ENCODE results near the gene ADAM12.

Gene ADAM12

DNA sequence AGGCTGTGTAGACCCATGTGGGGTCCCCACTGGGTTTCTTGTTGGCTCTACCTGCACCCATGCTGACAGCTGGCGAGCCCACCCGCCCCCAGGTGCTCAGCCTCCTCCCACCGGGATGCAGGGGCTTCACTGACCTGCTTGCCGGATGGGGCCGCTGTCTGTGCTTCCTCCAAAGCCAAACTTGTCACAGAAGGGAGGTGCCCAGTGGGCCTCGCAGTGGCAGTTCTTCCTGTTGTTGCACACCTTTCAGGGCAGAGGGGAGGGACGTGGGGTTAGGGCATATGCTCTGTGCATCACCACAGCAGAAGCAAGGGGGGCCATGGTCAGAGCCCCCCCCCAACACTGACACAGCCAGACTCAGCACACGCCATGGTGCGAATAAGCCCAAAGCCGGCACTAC lies 345.4 kb downstream of the ADAM12 start:
- no peak for FAIRE-seq

DNA sequence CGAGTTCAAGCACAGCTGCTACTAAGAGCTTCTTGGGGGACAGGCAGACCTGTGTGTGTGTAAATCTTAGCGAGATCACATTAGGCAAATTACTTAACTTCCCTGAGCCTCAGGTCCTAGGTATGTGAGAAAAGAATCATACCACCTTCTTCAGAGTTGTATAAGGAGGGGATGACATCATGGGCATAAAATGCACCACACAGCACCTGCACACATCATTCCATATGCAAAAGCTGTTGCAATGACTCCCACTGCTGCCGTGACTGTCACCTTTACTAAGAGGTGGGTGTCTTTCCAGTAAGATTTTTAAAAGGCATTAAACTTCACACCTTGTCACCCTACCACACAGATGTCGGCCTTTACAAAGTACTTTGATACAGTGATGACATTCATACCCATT lies 345.9 kb downstream of the ADAM12 start:
- no peak for FAIRE-seq

DNA sequence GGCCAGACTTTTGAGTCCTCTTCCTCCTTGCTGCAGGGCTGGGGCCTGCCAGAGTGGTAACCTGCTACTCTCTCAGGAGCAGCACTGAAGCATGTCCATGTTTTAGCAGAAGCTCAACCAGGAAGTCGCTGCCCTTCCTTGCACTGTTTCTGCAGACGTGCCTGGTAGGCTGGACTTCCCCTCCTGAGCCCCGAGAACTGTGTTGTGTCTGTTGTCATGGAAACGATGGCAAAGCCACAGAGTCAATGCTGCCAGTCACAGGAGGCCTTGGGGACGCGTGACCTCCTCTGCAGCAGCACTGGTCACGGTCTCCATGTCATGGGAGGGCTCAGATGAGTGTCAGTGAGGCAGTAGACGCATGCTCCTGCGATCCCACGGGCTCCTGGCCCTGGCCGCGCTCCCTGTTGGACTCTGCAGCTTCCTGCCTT lies 346.5 kb downstream of the ADAM12 start:
- FAIRE-seq, result no peak

DNA sequence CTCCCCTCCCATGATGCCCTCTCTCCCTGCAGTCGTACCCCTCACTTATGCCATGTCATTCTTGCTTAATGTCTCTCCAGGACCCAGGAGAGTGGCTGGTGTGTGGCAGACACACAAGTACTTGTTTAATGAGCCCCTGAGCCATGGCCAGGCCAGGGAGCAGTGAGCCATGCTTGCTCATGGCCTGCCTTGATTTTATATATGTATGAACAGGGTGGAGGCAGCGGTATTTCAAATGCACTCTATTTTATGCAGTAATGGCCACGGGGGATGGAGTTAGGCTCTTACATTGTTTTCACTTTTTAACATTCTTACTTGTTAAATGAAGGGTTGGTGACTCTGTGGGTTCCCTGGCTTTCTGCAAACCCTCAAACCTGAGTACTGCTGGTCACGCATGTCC lies 347.2 kb downstream of the ADAM12 start:
- no peak for FAIRE-seq

GRCh38 chr10:126037946-126038345 lies 350.3 kb downstream of the ADAM12 start:
- FAIRE-seq, result no peak

DNA sequence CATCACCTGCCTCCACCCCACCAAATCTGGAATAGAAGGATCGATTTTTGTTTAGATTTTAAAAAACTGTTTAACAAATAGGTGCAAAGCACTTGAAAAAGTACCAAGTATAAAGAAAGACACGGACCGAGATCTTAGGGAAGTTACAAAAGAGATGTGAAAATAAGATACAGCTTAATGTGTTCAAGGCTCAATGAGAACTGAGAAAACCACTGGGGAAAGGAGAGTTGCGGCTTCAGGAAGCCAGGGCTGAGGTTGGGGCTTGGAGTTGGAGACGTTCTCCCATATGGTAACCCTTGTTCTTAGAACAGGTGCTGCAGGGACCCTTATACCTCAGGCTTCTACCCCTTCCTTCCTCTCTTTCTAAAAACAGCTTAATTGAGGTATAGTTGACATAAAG lies 351.8 kb downstream of the ADAM12 start:
- no peak for FAIRE-seq

- no peak for FAIRE-seq
Observed at GRCh38 chr10:126034586-126034985, 353.7 kb downstream of the ADAM12 start.

GRCh38 chr10:126029999-126030398 lies 358.3 kb downstream of the ADAM12 start:
- FAIRE-seq, result no peak

GRCh38 chr10:126027692-126028091 lies 360.6 kb downstream of the ADAM12 start:
- FAIRE-seq, result no peak

- no peak for FAIRE-seq
Observed at GRCh38 chr10:126022841-126023240, 365.4 kb downstream of the ADAM12 start.

DNA sequence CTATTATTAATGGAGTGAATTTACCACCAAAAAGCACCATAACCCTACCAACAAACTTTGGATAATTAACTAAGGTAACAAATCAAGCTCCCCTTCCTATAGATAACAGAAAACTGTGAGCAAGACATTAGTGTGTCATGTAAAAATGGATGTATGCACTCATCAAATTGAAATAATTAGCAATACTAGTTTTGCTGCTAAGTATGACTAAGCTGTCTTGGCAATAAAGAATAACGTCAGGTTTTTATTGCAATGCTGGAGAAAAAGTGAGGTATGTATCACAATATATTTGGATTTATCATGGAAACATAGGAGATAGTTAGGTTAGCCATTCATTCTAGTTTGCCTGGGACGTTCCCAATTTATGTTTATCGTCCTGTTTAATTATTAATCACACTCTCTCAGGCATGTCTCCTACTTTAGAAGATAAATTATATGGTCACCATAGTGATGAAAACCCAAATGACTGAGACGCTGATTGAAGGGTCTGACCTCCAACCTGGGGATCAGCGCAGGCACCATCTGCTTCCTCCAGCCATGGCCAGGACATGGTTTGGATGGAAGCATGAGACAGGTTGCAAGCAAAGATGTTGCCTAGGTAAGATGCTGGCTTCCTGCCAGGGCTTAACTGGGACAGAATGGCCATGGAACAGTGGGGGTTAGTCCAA lies 366.3 kb downstream of the ADAM12 start:
- no peak for FAIRE-seq

DNA sequence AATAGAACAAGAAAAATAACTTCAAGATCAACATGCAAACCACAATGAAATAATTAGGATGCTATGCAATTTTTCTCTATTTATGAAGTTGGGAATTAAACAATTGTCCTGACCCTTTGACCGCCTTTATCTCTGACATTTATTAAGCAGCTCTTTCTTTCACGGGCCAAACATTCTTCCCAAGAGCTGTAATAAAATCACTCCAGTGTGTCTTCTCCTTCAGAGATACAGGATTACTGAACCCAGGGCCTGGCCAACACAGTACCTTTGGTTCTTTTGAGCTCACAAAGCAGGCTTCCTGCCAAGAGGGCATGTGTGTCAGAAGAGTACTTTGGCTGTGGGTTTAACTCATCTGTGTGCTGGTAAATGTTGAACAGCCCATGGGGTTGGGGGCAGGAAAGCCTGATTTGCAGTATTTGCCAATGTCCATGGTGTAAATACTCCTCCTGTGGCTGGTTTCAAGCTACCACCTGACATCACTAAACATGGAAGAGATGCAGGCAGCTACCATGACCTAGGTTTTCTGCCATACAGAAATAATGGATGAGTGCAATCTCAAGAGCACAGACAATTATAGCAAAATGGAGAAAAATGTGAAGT lies 370.2 kb downstream of the ADAM12 start:
- FAIRE-seq, result no peak

- FAIRE-seq, result no peak
Observed at GRCh38 chr10:126016882-126017281, 371.4 kb downstream of the ADAM12 start.

- FAIRE-seq, result no peak
Observed at GRCh38 chr10:126016156-126016805, 372.0 kb downstream of the ADAM12 start.

GRCh38 chr10:126015413-126015812 lies 372.9 kb downstream of the ADAM12 start:
- no peak for FAIRE-seq

DNA sequence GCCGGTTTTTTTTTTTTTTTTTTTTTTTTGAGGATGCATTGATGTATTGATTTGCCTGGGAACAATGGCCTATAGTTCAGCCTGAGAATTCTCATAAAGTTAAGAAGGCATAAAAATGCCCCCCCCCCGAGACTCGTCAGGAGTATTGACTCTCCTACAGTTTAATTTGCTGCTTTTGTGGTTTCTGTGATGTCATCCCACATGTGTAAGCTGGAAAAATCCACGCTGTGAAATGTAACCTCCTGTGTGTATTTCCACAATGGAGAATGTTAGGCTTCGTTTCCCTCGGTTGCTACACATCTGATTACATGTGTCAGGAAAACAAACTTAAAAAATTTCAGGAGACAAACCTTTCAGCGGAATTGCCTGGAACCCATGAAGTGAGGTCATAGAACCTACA lies 374.0 kb downstream of the ADAM12 start:
- FAIRE-seq, result no peak

GRCh38 chr10:126013489-126014281 lies 374.6 kb downstream of the ADAM12 start:
- no peak for FAIRE-seq

GRCh38 chr10:126012485-126012884 lies 375.8 kb downstream of the ADAM12 start:
- FAIRE-seq, result no peak

GRCh38 chr10:126011995-126012394 lies 376.3 kb downstream of the ADAM12 start:
- no peak for FAIRE-seq

DNA sequence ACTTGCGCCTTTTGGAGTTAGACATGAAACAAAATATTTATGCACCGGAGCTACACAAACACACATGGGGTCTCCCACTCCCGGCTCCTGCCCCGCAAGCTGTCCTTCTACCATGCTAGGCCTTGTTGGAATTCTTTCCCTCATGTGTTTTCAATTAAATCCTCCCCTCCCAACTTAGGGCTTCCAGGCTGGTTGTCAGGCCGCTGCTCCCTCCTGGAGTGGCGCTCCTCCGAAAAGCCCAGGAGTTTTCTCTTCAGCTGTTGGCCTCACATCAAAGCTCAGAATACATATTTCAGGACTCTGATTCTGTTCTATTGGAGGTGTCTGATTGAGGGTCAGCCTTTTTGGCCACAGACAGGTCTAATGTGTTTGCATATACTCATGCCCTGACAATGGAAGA lies 378.6 kb downstream of the ADAM12 start:
- no peak for FAIRE-seq

- no peak for FAIRE-seq
Observed at GRCh38 chr10:126006906-126007305, 381.4 kb downstream of the ADAM12 start.

DNA sequence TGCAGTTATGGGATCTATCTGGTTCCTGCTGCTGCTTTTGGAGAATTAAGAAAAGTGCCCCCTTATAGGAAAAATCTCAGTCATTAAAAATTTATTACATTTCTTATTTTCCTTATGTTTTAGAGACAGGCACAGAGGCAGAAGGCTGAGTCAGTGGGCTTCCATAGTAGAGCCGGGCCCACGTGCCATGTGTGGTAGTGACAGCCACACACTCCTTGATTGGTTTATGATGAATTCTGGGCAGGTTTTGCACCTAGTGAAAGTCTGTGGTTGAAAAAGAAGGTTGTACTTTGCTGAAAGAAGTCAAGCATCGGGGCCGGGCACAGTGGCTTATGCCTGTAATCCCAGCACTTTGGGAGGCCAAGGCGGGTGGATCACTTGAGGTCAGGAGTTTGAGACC lies 382.0 kb downstream of the ADAM12 start:
- no peak for FAIRE-seq

DNA sequence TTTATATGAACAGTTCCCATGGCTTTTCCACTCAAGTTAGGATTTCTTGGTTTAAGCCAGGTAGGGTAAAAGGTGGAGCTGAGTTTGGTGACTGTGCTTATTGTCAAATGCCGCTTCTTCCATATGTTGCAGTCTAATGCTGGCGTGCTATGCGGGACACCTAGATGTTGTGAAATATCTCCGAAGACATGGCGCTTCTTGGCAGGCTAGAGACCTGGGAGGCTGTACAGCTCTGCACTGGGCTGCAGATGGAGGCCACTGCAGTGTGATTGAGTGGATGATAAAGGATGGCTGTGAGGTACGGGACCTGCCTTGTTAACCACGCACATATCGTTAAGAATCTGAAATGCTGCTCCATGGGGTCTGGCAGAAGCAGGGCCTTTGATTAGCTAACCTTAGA lies 383.5 kb downstream of the ADAM12 start:
- FAIRE-seq, result no peak

DNA sequence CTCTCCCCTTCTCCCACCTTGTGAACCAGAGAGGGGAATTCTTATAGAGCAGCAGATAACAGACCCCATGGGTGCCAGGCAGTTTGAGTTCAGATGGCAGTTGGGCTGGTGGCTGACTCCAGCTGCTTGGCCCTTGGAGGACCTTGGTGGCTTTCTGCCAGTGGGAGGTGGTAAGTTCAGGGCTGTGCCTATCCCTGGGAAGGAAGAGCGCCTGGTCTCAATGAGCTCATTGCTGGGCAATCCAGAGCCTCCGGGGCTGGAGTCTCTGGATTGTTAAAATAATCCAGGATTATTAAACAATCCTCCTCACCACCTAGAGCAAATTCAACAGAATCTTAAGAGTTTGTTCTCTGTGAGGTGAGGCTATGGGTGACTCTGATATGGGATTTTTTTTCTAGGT lies 386.7 kb downstream of the ADAM12 start:
- no peak for FAIRE-seq

Data from colon (tissue), 2 donors.